ENCODE data around the gene CD79A.

DNA sequence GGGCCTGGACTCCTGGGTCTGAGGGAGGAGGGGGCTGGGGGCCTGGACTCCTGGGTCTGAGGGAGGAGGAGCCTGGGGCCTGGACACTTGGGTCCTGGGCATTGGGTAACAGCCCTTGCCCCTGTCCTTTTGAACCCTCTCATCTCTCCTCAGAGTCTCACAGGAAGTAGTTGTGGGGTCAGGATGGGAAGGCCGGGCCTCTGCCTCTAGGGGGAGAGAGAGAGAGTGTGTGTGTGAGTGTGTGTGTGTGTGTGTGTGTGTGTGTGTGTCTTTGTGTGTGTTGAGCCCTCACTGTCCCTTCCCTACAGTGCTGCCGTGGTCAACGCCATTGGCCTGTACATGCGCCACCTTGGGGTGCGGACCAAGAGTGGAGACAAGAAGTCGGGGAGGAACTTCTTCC, 16.8 kb downstream of the CD79A start:
- TF ChIP-seq, protein P1, sequence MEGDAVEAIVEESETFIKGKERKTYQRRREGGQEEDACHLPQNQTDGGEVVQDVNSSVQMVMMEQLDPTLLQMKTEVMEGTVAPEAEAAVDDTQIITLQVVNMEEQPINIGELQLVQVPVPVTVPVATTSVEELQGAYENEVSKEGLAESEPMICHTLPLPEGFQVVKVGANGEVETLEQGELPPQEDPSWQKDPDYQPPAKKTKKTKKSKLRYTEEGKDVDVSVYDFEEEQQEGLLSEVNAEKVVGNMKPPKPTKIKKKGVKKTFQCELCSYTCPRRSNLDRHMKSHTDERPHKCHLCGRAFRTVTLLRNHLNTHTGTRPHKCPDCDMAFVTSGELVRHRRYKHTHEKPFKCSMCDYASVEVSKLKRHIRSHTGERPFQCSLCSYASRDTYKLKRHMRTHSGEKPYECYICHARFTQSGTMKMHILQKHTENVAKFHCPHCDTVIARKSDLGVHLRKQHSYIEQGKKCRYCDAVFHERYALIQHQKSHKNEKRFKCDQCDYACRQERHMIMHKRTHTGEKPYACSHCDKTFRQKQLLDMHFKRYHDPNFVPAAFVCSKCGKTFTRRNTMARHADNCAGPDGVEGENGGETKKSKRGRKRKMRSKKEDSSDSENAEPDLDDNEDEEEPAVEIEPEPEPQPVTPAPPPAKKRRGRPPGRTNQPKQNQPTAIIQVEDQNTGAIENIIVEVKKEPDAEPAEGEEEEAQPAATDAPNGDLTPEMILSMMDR (IDR thresholded peaks at IDR 0.05), result no peak
- TF ChIP-seq POLR2A (IDR thresholded peaks at IDR 0.05), result no peak
- TF ChIP-seq POLR2AphosphoS5 (IDR thresholded peaks at IDR 0.05), result no peak

Data from breast epithelium (tissue), 3 donors.